NCI-H1417 treated with DMSO at 0.1 percent for 48 hours (cell line): ENCODE data around the gene PXK.

Experiments
- DNase-seq: peaks from one replicate; lab custom pipeline; 2025; lab: John Stamatoyannopoulos, UW

Gene PXK

GRCh38 chr3:58347984-58348383, 15.3 kb downstream of the PXK start:
- no peak for DNase-seq

DNA sequence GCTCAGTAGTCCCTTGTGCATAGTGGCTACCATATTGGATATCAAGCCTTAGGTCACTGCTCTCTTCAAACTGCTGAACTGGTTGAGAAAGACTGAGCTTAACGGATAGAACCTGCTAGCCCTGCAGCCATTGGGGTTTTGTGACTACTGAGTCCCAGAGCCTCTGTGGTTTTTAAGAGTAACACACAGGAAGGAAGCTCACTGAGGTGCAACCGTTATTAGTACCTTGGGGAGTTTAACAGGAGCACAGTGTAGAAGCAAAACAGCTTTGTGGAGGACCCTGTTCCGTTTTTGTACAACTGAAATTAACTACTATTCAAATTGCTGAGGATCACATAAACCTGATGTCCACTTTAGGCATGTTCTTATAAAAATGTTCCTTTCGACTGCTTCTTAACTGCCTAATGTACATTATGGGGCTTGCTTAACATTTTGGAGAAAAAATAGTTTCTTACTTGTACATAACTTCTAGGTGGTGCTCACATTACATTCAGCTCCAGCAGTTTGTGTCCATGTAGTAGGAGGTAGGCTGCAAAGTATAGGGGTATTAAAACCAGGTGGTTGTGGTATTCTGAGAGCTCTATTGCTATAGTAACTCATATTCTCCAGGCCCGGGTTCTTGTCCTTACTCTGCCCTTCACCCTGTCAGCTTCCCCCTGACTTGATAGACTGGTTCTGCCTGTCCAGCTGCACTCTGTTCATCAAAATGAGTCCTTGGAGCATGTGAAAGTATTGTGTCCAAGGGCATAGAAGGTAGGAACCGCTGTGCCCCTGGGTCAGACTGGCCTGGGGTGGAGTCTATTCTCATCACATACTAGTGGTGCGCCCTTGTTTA, 17.3 kb downstream of the PXK start:
- DNase-seq = no peak

- DNase-seq = no peak
These were observed 17.9 kb downstream of the PXK start for GRCh38 chr3:58350627-58351013.

DNA sequence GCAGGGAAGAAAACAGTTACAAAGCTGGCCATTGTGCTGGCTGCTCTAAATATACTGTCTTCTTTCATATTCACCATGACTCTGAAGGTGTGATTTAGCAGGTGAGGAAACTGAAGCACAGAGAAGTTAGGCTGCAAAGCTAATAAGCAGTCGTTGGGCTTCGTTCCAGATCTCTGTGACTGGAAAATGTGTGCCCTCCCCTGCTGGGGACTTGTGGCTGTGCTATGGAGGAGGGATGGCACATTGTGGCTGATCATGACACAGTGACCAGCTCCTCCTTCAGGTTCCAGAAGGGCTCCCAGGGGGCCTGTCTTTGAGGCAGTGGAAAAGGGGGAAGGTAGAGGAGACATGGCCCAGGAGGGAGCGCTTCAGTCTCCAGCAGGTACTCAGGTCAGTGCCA, 19.2 kb downstream of the PXK start:
- no peak for DNase-seq

DNA sequence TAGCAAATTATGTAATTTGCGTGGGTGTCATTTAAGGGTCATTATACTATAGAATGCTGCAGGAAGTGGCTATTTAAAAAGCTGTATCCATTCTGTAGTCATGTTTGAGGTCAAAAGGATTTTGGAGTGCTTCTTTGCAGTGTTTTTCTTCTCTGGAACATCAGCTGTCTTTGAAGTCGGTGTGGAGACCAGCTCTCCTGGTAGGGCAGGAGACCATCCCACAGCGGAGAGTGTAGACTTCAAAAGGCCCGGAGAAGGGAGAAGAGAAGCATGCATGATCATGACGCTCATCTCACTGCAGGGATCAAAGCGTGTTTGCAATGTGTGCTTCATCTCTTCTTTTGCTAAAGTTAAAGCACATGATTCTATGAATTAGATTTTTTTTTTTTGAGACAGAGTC, 19.9 kb downstream of the PXK start:
- DNase-seq = no peak

- DNase-seq = no peak
These were observed 21.2 kb downstream of the PXK start for GRCh38 chr3:58353722-58354553.

DNA sequence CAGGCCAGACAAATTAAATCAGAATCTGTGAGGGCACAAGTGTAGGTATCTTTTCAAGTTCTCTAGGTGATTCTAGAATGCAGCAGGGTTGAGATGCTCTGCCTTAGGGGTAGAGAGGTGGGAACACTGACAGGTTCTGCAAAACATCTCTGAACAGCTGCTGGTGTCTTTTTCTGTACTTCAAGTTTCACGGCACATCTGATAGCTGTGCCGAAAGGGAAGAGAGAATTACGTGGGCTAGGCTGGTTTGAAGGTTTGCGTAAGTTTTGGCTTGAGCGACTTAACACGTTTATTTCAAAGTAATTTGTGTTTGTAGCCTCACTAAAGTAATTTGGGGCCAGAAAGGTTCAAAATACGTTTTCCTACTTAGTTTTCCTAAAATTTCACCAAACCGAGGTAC, 22.5 kb downstream of the PXK start:
- no peak for DNase-seq

DNA sequence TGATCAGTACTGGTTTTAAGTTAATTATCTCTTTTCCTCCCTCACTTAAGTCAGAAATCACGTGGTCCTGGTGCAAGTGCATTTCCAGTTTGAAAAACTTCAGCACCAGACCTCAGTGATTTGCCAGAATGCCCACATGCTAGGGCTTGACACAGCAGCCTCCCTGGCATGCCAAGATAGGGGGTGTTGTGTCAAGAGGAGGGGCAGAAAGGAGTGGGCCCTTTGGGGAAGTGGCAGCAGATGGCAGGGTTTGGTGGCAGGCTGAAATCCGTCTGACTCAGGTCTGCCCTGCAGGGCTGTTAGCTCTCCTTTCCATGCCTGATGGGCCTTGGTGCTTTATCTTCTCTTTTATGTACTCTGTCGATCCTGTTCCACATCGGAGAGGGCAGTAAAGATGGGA, 23.4 kb downstream of the PXK start:
- DNase-seq = no peak

DNA sequence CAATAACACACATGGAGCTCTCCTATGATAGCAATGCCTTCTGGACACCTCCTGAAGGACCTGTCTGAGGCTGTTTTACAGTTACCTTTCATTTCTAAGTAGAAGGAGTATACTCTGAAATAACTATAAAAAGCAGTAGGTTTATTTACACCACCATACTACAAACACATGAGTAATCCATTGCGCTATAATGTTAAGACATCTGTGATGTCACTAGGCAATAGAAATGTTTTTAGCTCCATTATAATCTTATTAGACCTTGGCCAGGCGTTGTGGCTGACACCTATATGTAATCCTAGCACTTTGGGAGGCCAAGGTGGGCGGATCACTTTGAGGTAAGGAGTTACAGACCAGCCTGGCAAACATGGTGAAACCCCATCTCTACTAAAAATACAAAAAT, 24.7 kb downstream of the PXK start:
- DNase-seq = no peak

DNA sequence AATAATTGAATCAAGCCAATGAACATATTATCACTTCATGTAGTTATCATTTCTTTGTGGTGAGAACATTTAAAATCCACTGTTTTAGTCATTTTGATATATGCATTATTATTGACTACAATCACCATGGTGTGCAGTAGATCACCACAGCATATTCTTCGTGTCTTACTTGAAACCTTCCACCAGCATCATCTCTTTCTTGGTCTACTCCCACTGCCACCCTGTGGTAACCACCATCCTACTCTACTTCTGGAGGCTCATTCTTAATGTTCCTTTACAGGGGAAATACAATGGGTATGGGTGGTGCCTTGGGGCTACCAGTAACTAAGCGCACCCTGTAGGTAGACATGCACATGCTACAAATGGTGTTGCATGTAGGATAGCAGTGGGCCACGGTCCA, 25.4 kb downstream of the PXK start:
- DNase-seq = no peak

DNA sequence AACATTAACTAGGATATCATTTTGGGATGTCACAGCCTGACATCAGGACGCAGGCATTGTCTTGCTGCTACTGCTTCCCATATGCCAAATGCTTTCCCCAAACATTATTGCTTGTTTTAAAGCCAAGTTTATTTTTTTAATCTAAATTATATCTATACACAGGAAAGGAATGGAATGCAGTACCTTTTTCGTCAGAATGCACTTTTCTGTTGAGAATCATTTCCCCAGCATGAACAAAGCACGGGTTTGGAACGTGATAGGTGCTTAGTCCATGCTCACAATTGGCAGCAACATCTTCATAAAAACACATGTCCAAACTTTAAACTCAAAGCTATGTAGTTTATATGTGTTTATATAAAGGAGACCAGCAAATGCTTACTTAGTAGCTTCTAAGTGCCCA, 26.1 kb downstream of the PXK start:
- no peak for DNase-seq

- DNase-seq = no peak
These were observed 26.9 kb downstream of the PXK start for GRCh38 chr3:58359621-58360020.

GRCh38 chr3:58361866-58362265, 29.2 kb downstream of the PXK start:
- DNase-seq = no peak

DNA sequence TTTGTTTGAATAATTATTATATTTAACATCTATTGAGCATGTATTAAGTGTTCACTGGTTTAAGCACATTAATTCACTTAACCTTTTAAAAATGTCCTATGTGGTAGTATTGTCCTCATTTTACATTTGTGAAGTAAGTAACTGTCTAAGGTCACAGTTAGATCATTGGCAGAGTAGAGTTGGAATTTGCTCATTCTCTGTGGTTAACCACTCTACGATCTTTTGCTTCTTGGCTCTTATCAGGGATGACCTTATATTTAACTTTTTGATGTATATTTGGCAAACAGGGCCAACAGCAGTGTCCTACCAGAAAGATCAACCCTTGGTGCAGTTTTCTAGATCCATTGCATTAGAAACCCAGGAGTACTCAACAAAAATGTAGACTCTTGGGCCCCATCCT, 34.0 kb downstream of the PXK start:
- no peak for DNase-seq

- no peak for DNase-seq
These were observed 36.3 kb downstream of the PXK start for GRCh38 chr3:58369038-58369437.

GRCh38 chr3:58369876-58370275, 37.2 kb downstream of the PXK start:
- DNase-seq = no peak

- DNase-seq = no peak
These were observed 37.7 kb downstream of the PXK start for GRCh38 chr3:58370407-58370806.

- no peak for DNase-seq
These were observed 39.1 kb downstream of the PXK start for GRCh38 chr3:58371754-58372153.

GRCh38 chr3:58375254-58375653, 42.6 kb downstream of the PXK start:
- DNase-seq = no peak

DNA sequence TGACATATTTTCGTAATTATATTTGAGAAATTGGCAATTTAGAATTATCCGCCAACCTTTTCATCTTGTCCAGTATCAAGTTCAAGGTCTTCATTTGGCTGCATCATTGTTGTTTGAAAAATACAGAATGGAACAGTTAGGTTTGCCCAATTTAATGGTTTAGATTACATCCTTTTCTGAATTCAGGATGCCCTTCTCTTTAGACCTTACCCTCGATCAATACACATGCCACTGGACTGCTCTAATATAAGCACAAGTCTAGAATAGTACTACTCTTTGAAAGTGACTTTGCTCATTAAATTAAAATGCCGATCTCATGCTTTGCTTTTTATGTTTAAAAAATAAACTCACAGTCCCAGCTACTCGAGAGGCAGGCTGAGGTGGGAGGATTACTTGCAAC, 44.5 kb downstream of the PXK start:
- no peak for DNase-seq

- no peak for DNase-seq
These were observed 45.1 kb downstream of the PXK start for GRCh38 chr3:58377750-58378149.

- DNase-seq = no peak
These were observed 46.8 kb downstream of the PXK start for GRCh38 chr3:58379351-58380073.

GRCh38 chr3:58383476-58383875, 50.8 kb downstream of the PXK start:
- DNase-seq = no peak
